Hematopoietic multipotent progenitor cell (in vitro differentiated cells): ENCODE data around the gene PLEKHJ1. TPM values are rescaled to one million over a fixed set of nuclear protein-coding genes. Genes with fewer than 3 reads are reported as not detected.

Experiments
- DNase-seq, 3 donors: peaks; one replicate each; pipeline ENCODE4 v3.0.0-alpha.2; 2011 to 2015; ENCODE audit warnings: low read depth in 2 of 3, low spot score in 2 of 3
- total RNA-seq: library from RNA; depleted of rRNA; stranded (reverse); fragments of >200 nt; gene quantifications from one replicate; pipeline ENCODE4 v1.2.3, GENCODE V29; 2012

PLEKHJ1 gene
- total RNA-seq, 1 donor = 59.0 TPM

- peak in 2 of 3 donors; percentile 87 to 93 for DNase-seq
These were observed 34.5 kb upstream of the PLEKHJ1 start for GRCh38 chr19:2270423-2271233.

- no peak for DNase-seq
These were observed 34.0 kb upstream of the PLEKHJ1 start for GRCh38 chr19:2270157-2270422.

GRCh38 chr19:2269244-2270156 is 33.4 kb upstream of the PLEKHJ1 start:
- DNase-seq = peak; percentile 94 to 97 (median 97)

GRCh38 chr19:2268861-2269243 is 32.7 kb upstream of the PLEKHJ1 start:
- DNase-seq = peak in 1 of 3 donors; percentile 21

GRCh38 chr19:2268480-2268830 is 32.3 kb upstream of the PLEKHJ1 start:
- DNase-seq = no peak

GRCh38 chr19:2266183-2266993 is 30.3 kb upstream of the PLEKHJ1 start:
- DNase-seq = peak in 2 of 3 donors; percentile 77 to 84

- DNase-seq = peak in 1 of 3 donors; percentile 53
These were observed 25.5 kb upstream of the PLEKHJ1 start for GRCh38 chr19:2261438-2262172.

- DNase-seq = no peak
These were observed 24.2 kb upstream of the PLEKHJ1 start for GRCh38 chr19:2260341-2260805.

GRCh38 chr19:2259336-2259735 is 23.2 kb upstream of the PLEKHJ1 start:
- no peak for DNase-seq

- DNase-seq = peak in 2 of 3 donors; percentile 50 to 69
These were observed 20.0 kb upstream of the PLEKHJ1 start, which contains the start of gene JSRP1 for GRCh38 chr19:2255982-2256685. TSS of gene JSRP1 (minus strand) at chr19:2256417. CDS start at chr19:2255314, 1,103 bp downstream.

- DNase-seq = no peak
These were observed 19.1 kb upstream of the PLEKHJ1 start for GRCh38 chr19:2255112-2255845.

- DNase-seq = no peak
These were observed 18.1 kb upstream of the PLEKHJ1 start for GRCh38 chr19:2254064-2254872.

- peak in 2 of 3 donors; percentile 61 to 66 for DNase-seq
These were observed 17.3 kb upstream of the PLEKHJ1 start for GRCh38 chr19:2253106-2254063.

GRCh38 chr19:2252797-2253105 is 16.6 kb upstream of the PLEKHJ1 start:
- DNase-seq = no peak

- no peak for DNase-seq
These were observed 16.1 kb upstream of the PLEKHJ1 start for GRCh38 chr19:2252055-2252796.
